Testis (tissue), 3 donors: ENCODE data around the gene CAMKK2. TPM values are rescaled to one million over a fixed set of nuclear protein-coding genes. Genes with fewer than 3 reads are reported as not detected.

Source experiments
- DNase-seq: peaks from one replicate; pipeline ENCODE4 v3.0.0-alpha.2; 2019
- H3K27ac ChIP-seq, 2 donors: fragments of 200-600 bp; sonication (generic); one replicate each; pipeline ENCODE4 v1.5.1; 2019
- H3K27me3 ChIP-seq: fragments of 200-600 bp; sonication (generic); one replicate; pipeline ENCODE4 v1.5.1; 2019
- H3K36me3 ChIP-seq: fragments of 200-600 bp; sonication (generic); one replicate; pipeline ENCODE4 v1.5.1; 2017; ENCODE audit warnings: low read depth; ENCODE audit errors: missing control alignments
- H3K4me1 ChIP-seq: fragments of 200-600 bp; sonication (generic); one replicate; pipeline ENCODE4 v1.5.1; 2019
- H3K4me3 ChIP-seq, 2 donors: fragments of 200-600 bp; sonication (generic); one replicate each; pipeline ENCODE4 v1.5.1; 2017 to 2019
- H3K9me3 ChIP-seq: fragments of 200-600 bp; sonication (generic); one replicate; pipeline ENCODE4 v1.5.1; 2017
- CTCF ChIP-seq, 3 experiments: fragments of 450-650 bp in 2 of 3; fragments of 200-600 bp in 1 of 3; sonication (generic) in 1 of 3; IDR thresholded peaks; one replicate each; pipeline ENCODE4 v1.5.1; 2016 to 2019; ENCODE audit warnings: antibody characterized with exemption in 3 of 3, mild to moderate bottlenecking in 2 of 3, moderate library complexity in 1 of 3
- POLR2A ChIP-seq: fragments of 450-650 bp; IDR thresholded peaks from one replicate; pipeline ENCODE4 v1.6.1; 2017; ENCODE audit warnings: antibody characterized with exemption, mild to moderate bottlenecking, moderate library complexity
- WGBS, 2 donors: methylation state at CpG; one replicate each; pipeline ENCODE4 v1.1.5; 2018; 5-methylcytosine and 5-hydroxymethylcytosine counted together
- intact Hi-C: fragments of 100-400 bp; cut with DNase I; formaldehyde crosslinking; loops from one replicate; pipeline ENCODE4 v1.15.1; 2023; ENCODE audit warnings: low total_unique reads
- polyA plus RNA-seq: library from polyadenylated mRNA; stranded (reverse); fragments of 350-450 nt; fragmentation: Illumina TruSeq; extraction: RNeasy Lipid Tissue Mini Kit (QIAGEN cat#74804); gene quantifications from one replicate; pipeline ENCODE4 v1.2.3, GENCODE V29; 2014; ENCODE audit warnings: low read depth, low replicate concordance; ENCODE audit not compliant: insufficient read depth
- total RNA-seq, 2 donors: library from RNA; depleted of rRNA; stranded (reverse); fragments of >200 nt; gene quantifications; one replicate each; pipeline ENCODE4 v1.2.3, GENCODE V29; 2016

Gene CAMKK2
- total and polyA plus RNA-seq, 3 donors from 2014 or later = 17.1 to 22.1 (median 21.5) TPM

- H3K36me3 ChIP-seq = no peaks in the 10 kb centered on the region
- H3K4me1 ChIP-seq = no peaks in the 10 kb centered on the region
- intact Hi-C loops = no loop called here
- no peaks in the 10 kb centered on the region for H3K27me3 ChIP-seq
- no peak overlapping the region for H3K4me3 ChIP-seq
- no peak for DNase-seq
- WGBS, 2 donors = 80 to 95% methylated on average over 5 to 9 of the region's 9 CpGs
- H3K9me3 ChIP-seq = no peaks in the 10 kb centered on the region
- TF ChIP-seq CTCF (IDR thresholded peaks at IDR 0.05) = no peak
- TF ChIP-seq POLR2A = no peak
- no peak overlapping the region for H3K27ac ChIP-seq
Measured at GRCh38 chr12:121255433-121255832, 41.1 kb downstream of the CAMKK2 start.

GRCh38 chr12:121253638-121254335 is 42.7 kb downstream of the CAMKK2 start:
- intact Hi-C loops = no loop called here
- WGBS, 2 donors = 85 to 89% methylated on average over 13 to 15 of the region's 15 CpGs
- DNase-seq = no peak
- Histone ChIP-seq H3K27ac (no peak overlapping the region), H3K9me3 (no peaks in the 10 kb centered on the region), H3K4me3 (no peak overlapping the region), H3K36me3 (no peaks in the 10 kb centered on the region), H3K27me3 (no peaks in the 10 kb centered on the region), H3K4me1 (no peaks in the 10 kb centered on the region)
- TF ChIP-seq CTCF (IDR thresholded peaks at IDR 0.05) (no peak), POLR2A (no peak)

- no peaks in the 10 kb centered on the region for H3K9me3 ChIP-seq
- TF ChIP-seq POLR2A = no peak
- no peak for TF ChIP-seq CTCF (IDR thresholded peaks at IDR 0.05)
- intact Hi-C loops = no loop called here
- WGBS, 2 donors = 94 to 96% methylated on average over 8 to 9 of the region's 9 CpGs
- H3K27ac ChIP-seq = no peak overlapping the region
- H3K36me3 ChIP-seq = no peaks in the 10 kb centered on the region
- no peaks in the 10 kb centered on the region for H3K4me1 ChIP-seq
- no peak overlapping the region for H3K4me3 ChIP-seq
- no peaks in the 10 kb centered on the region for H3K27me3 ChIP-seq
- peak; percentile 49 for DNase-seq
Measured at GRCh38 chr12:121252712-121253345, 43.7 kb downstream of the CAMKK2 start.

- intact Hi-C loops = no loop called here
- Histone ChIP-seq H3K4me1 (no peaks in the 10 kb centered on the region), H3K36me3 (no peaks in the 10 kb centered on the region), H3K4me3 (no peak overlapping the region), H3K27ac (no peak overlapping the region), H3K27me3 (no peaks in the 10 kb centered on the region), H3K9me3 (no peaks in the 10 kb centered on the region)
- TF ChIP-seq CTCF (IDR thresholded peaks at IDR 0.05) = no peak
- no peak for TF ChIP-seq POLR2A
- WGBS, 2 donors = 51 to 97% methylated on average over 2 of the region's 2 CpGs
- DNase-seq = no peak
Measured at GRCh38 chr12:121251838-121252237, 44.7 kb downstream of the CAMKK2 start.
